Stimulated activated CD4-positive, alpha-beta T cell treated with anti-CD3 and anti-CD28 coated beads, TNF-alpha, amount 100 ng/mL, for 24 hours (primary cell): Measurements from ENCODE around the gene ABHD4.
A peak's percentile ranks its signal among the peaks of the same experiment; 100 is the strongest.
"Not testable (repeated sequence)": the region's sequence is repeated elsewhere in the genome, so short reads cannot be mapped to it uniquely, and the experiment has no call there.

Experiments used
- DNase-seq, 3 experiments: peaks; one replicate each; pipeline ENCODE4 v3.0.0-alpha.2; 2020; ENCODE audit warnings: low read depth in 3 of 3

ABHD4 gene

GRCh38 chr14:22561661-22562579 lies 36.2 kb upstream of the ABHD4 start:
- peak in 2 of 3 experiments; percentile 53 to 69 for DNase-seq

DNA sequence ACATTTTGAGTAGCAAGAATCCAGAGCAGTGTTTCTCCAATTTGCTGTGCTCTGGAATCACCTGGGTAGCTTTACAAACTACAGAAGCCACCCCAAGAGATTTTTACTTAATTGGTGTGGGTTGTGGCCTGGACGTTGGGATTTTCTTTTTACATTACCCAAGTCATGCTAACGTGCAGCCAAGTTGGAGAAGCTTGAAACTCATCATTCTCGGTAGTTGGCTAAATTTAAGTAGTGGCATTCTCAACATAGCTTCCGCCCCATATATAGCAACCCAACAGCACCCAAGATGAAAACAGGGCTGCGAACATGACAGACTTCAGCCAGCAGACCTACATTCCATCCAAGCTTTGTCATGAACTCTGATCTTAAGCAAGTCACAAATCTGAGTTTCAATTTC lies 34.1 kb upstream of the ABHD4 start:
- DNase-seq, result no peak

DNA sequence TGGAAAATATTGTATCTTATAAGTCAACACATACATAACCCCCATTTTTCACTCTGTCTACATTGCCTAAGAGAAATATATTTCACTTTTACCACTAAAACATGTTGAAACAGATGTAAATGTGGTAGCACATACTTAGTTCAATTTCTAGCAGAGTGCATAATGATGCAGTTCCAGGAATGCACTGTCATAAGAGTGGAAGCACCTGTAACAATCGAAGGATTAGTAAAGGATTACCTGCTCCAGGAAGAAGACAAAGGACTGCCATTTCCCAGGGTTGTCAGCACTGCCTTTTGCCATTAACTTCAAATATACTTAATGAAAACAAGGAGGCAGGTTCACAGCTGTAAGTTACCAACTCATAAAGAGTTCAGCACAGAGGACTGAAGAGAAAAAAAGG lies 33.6 kb upstream of the ABHD4 start:
- no peak for DNase-seq

DNA sequence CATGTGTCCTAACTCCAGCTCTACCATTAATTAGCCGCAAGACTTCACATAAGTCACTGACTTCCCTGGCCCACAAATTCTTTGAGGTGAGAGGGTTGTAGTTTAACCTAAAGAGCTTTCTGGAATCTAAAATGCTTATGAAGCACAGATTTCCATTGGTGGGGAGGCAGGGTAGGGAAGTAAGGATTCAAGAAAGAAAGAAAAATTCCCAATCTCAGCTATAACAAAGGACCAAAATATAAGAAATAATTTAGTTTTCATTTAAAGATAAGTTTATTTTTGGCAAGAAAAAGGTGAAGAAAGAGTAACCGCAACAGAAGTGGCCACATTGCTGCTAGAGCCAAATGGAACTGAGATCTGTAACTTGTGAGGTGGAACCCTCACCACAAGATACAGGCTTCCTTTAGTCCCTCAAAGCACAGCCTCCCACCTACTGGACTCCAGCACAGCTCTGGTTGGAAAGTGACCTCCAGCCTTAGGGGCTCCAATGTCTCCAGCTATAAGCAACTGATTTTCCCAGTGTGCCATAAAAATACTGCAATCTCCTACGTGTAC lies 32.6 kb upstream of the ABHD4 start:
- DNase-seq, result no peak

DNA sequence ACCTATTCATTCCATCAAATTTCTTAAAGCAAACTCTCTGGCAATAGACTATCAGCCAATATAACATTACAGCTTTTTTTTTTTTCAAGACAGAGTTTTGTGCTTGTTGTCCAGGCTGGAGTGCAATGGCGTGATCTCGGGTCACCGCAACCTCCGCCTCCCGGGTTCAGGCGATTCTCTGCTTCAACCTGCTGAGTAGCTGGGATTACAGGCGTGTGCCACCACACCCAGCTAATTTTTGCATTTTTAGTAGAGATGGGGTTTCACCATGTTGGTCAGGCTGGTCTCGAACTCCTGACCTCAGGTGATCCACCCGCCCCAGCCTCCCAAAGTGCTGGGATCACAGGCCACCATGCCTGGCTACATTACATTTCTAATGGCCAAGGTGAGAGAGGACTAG lies 31.8 kb upstream of the ABHD4 start:
- DNase-seq, result not testable (repeated sequence)

DNA sequence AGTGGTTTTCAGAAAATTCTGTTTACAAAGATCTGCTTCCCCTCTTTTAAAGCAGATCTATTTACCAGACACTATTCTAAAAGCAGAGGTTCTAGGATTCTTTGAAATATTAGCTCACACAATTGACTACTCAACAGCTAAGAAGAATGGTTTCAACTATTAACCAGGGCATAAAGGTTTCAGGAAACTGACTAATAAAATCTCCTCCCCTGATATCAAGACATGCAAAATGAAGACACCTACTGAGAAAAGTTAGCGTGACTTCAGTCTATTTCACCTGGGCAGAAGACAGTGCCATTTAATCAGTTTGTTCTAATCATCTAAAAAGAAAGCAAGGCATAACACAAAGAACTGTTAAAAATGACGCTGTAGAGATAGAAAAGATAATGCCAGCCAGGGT lies 31.3 kb upstream of the ABHD4 start:
- no peak for DNase-seq

GRCh38 chr14:22567437-22567836 lies 30.7 kb upstream of the ABHD4 start:
- no peak for DNase-seq

DNA sequence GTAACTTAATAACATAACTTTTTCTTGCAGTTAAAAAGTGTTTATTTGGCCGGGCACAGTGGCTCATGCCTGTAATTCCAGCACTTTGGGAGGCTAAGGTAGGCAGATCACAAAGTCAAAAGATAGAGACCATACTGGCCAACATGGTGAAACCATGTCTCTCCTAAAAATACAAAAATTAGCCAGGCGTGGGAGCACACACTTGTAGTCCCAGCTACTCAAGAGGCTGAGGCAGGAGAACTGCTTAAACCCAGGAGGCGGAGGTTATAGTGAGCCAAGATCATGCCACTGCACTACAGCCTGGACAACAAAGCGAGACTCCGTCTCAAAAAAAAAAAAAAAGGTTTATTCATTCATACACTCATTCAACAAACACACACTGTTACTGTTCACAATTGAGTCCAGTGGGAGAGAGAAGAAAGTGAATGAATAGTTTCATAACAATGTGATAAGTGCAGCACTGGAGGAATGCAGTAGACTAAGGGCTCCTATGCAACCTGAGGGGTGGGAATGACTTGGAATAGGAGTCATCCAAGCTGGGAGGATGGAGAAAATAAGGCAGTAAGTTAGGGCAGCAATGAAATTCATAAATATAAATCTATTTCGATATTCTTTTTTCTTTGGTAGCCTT lies 28.9 kb upstream of the ABHD4 start:
- DNase-seq, result no peak

DNA sequence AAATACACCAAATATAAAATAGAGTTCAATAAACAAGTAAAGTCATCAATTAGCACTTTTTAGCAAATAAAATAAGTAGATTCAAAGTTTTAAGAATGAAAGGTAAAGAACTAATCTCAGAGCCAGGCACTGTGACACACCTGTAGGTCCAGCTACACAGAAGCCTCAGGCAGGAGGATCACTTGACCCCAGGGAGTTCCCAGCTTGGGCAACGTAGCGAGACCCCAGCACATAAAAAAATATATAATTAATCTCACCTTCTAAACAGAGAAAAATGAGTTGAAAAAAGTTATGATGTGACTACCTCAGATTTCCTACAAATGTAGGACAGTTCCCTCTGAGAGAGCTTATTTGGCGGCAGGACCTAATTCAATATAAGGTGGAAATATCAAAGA lies 28.4 kb upstream of the ABHD4 start:
- DNase-seq, result no peak

DNA sequence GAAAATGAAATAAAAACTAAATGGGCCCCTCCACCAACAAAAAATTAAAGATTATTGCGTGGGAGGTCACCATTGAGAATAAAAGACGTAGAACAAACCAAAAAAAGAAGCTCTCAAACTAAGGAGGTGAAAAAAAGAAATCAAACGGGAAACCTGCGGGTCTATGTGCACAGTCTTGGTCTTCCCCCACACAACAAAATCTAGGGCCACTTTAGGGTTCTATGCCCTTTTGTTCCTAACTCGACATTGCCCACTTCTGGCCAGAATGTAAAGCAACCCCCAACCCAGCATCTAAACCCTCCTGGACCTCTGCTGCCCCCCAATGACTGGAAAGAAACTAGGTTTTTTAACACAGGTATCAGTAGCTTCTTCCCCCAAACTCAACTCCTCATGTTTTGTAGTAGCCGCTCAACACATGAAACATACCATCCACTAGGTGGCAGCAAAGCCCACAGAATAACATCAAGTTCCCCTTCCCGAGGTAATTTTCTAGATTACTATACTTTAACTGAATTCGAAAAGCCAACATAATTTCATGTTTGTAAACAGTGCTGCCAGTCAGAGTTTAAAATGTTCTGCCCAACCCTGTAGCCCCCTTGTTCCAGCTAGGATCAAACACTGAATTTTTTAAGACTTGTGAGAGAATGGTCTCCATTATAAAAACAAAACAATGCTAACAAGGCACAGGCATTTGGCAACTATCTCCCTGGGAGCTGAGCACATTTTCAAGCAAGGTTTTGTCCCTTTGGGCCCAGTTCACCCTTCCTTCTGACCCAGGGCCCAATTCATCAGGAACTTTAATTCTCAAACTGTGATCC lies 27.8 kb upstream of the ABHD4 start:
- DNase-seq, result peak in 2 of 3 experiments; percentile 67 to 81

- no peak for DNase-seq
Measured at GRCh38 chr14:22572562-22573058, 25.5 kb upstream of the ABHD4 start.

DNA sequence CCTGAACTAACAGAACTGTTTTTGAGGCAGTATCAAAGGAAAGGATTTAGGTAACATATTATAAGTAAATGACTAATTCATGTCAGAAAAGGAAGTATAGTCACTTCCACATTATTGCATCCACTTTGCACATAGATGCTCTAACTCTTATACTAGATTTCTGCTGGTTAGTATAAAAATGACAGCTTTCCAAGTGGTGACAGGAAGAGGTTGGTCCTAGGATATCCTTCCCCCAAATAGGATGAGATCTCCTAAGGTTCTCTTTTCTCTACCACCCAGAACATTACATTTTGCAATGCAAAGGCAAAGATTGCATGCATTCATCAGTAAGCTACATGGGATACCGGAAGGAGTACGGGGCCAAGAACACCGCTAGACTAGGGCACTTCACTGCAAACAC lies 24.3 kb upstream of the ABHD4 start:
- no peak for DNase-seq

- no peak for DNase-seq
Measured at GRCh38 chr14:22577334-22577908, 20.7 kb upstream of the ABHD4 start.

- DNase-seq, result no peak
Measured at GRCh38 chr14:22579236-22579635, 18.9 kb upstream of the ABHD4 start.

DNA sequence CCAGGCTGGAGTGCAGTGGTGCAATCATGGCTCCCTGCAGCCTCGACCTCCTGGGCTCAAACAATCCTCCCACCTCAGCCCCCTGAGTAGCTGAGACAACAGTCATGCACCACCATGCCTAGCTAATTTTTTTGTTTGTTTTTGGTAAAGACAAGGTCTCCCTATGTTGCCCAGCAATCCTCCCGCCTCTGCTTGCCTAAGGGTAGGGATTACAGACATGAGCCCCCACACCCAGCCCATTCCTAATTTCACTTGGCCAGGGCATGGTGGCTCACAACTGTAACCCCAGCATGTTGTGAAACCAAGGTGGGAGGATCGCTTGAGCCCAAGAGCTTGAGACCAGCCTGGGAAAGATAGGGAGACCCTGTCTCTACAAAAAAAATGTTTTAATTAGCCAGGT lies 18.2 kb upstream of the ABHD4 start:
- no peak for DNase-seq

GRCh38 chr14:22580625-22581024 lies 17.5 kb upstream of the ABHD4 start:
- DNase-seq, result no peak

DNA sequence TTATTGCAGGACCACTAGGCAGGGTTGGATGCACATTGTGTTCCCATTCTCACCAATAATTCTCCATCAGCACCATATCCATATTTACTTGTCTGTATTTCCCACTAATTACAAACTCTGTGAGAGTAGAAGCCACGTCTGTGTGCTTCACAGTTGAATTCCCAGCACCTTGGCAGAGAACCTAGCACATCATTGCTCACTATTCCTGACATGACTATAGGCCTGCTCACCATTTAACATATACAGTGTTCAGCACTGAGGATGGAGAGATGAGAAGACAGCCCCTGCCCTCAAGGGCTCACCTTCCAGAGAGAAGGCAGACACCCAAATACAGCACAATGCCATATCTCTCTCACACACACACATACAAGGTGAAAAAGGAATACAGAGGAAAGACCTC lies 14.1 kb upstream of the ABHD4 start:
- DNase-seq, result no peak

GRCh38 chr14:22587247-22587646 lies 10.9 kb upstream of the ABHD4 start:
- no peak for DNase-seq

DNA sequence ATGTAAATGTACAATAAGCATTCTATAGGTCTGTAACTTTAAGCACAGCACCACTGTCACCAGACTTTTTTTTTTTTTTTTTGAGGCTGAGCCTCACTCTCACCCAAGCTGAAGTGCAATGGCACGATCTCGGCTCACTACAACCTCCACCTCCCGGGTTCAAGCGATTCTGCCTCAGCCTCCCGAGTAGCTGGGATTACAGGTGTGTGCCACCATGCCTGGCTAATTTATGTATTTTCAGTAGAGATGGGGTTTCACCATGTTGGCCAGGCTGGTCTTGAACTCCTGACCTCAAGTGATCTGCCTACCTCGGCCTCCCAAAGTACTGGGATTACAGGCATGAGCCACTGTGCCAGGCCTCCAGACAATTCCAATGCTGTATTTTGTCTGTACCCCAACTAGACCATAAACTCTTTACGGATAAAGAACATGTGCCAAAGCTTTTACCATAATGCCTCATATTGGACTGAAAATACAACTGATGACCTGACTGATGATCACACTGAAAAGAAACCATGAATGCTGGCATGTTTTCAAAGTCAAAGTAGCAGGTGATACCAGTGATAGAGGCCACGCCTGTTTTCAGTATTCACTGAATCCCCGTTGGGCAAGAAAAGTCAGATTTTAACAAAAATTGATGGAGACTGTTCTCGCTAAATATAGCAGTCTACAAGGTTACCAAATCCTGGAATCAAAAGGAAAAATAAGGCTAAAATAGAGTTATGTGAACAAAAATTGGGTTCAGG lies 10.2 kb upstream of the ABHD4 start:
- not testable (repeated sequence) for DNase-seq

DNA sequence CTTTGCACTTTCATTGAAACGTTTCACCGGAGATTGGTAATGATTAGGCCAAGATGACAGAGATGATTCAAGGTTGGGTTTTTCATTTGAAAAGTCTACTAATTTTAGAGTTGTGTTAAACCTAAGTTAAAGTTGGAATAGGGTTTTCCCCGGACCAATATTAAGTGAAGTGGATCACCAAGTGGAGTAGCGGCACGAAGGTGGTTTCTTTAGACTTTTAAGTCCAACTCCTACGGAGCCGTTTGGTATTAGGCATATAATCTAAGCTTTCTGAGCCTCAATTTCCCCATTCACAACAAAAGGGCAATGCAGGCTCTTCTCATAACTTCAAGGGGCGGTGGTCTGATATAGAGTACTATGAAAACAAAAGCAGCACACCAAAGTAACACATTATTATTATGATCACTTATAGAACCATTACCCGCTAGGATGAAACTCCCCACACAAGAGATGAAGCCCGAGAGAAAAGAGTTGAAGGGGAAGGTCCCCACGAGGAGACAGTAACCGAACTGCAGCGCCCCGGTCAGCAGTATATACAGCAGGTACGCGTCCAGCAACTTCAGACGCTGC lies 9.5 kb upstream of the ABHD4 start:
- DNase-seq, result peak in 1 of 3 experiments; percentile 37
